Measurements from ENCODE around the gene MBNL3.

The MBNL3 gene

DNA sequence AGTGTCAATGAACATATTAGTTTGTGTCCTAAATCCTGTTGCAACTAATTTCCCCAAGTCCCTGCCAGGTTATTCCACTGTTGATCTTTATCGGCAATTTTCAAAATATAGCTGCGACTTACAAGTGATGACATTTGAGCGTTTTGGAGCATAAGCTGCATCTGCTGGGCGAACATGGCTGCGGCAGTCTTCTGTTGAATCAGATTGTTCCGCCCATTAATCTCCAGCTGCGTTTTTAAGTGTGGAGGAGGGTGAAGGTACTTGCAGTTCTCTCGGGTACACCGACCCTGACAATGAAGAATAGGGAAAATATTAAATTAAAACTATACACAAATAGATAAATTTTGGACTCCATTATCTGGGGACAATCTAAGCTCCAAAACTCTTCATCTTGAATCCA lies 82.7 kb downstream of the MBNL3 start:
- no peaks in the 10 kb centered on the region for H3K27me3 ChIP-seq (replicated peaks)
- H3K27ac ChIP-seq = no peak overlapping the region
- TF ChIP-seq, protein P1, sequence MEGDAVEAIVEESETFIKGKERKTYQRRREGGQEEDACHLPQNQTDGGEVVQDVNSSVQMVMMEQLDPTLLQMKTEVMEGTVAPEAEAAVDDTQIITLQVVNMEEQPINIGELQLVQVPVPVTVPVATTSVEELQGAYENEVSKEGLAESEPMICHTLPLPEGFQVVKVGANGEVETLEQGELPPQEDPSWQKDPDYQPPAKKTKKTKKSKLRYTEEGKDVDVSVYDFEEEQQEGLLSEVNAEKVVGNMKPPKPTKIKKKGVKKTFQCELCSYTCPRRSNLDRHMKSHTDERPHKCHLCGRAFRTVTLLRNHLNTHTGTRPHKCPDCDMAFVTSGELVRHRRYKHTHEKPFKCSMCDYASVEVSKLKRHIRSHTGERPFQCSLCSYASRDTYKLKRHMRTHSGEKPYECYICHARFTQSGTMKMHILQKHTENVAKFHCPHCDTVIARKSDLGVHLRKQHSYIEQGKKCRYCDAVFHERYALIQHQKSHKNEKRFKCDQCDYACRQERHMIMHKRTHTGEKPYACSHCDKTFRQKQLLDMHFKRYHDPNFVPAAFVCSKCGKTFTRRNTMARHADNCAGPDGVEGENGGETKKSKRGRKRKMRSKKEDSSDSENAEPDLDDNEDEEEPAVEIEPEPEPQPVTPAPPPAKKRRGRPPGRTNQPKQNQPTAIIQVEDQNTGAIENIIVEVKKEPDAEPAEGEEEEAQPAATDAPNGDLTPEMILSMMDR (IDR thresholded peaks at IDR 0.05; ENCODE audit: low read depth, low read length, missing control alignments) = no peak
- H3K4me3 ChIP-seq (ENCODE audit: low read depth, low read length) = no peak overlapping the region
- no peak for DNase-seq
- H3K36me3 ChIP-seq (replicated peaks) = no peaks in the 10 kb centered on the region
- in situ Hi-C loops (cut with HindIII; ENCODE audit: low pct_ligation_motif_present, low sequenced_read_pairs) = no loop called here

DNA sequence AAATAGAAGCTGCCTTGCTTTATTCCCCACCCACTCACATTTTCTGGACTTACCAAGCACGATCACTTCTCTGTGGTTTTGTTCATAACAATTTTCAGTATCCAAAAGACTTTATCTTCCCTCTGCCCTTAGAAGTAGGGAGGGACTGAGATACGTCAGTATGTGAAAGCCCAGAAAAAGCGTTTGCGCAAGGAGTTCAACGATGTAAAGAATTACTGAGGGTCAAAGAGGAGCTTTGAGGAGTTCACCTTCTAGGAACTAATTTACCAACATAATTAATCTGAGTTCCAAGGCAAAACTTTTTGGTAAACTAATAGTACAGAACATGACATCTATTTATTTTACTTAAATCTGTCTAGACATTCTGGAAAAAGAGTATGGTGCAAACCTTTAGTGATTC lies 84.6 kb downstream of the MBNL3 start:
- Histone ChIP-seq H3K36me3 (replicated peaks) (no peaks in the 10 kb centered on the region), H3K27ac (no peak overlapping the region), H3K4me3 (ENCODE audit: low read depth, low read length) (no peak overlapping the region), H3K27me3 (replicated peaks) (no peaks in the 10 kb centered on the region)
- DNase-seq = no peak
- in situ Hi-C loops (cut with HindIII; ENCODE audit: low pct_ligation_motif_present, low sequenced_read_pairs) = no loop called here
- TF ChIP-seq, protein P1 (IDR thresholded peaks at IDR 0.05; ENCODE audit: low read depth, low read length, missing control alignments) = no peak

DNA sequence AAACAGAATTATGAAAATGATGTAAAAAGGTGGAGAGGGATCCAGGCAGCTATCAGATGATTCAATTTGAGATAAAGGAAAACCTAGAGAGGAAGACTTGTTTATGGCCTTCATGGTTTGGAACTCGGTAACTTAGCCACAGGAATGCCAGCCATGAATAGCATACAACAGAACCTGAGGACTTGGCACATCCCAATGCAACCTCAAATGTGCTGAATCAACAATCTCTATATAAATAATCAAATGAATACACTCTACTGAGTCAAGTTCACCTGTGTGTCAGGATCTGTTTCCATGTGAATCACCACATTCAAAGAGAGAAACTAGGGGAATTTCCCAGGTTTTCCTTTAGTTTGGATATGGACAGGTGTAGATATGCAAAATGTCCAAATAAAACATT lies 86.9 kb downstream of the MBNL3 start:
- H3K36me3 ChIP-seq (replicated peaks) = no peaks in the 10 kb centered on the region
- no peak overlapping the region for H3K27ac ChIP-seq
- in situ Hi-C loops (cut with HindIII; ENCODE audit: low pct_ligation_motif_present, low sequenced_read_pairs) = no loop called here
- H3K27me3 ChIP-seq (replicated peaks) = no peaks in the 10 kb centered on the region
- DNase-seq = no peak
- TF ChIP-seq, protein P1 (IDR thresholded peaks at IDR 0.05; ENCODE audit: low read depth, low read length, missing control alignments) = no peak
- H3K4me3 ChIP-seq (ENCODE audit: low read depth, low read length) = no peak overlapping the region

DNA sequence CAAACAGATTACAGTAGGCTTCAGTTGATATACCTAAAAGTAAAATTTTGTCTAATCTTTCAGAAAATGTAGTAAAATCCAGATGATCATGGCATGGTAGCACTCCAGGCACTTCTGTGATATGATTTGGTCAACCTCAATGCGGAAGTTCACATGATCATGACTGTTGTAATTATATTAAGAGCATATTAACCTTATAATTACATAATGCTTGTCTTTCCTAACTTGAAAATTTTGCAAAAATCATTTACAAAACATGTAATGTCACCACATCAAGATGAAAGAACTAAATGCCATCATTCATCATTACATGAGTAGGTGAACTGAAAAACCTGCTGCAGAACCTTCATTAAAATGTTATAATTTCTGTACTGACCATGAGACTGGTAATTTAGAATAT lies 88.1 kb downstream of the MBNL3 start:
- no peak for DNase-seq
- Histone ChIP-seq H3K27me3 (replicated peaks) (no peaks in the 10 kb centered on the region), H3K36me3 (replicated peaks) (no peaks in the 10 kb centered on the region), H3K27ac (no peak overlapping the region), H3K4me3 (ENCODE audit: low read depth, low read length) (no peak overlapping the region)
- in situ Hi-C loops (cut with HindIII; ENCODE audit: low pct_ligation_motif_present, low sequenced_read_pairs) = no loop called here
- TF ChIP-seq, protein P1 (IDR thresholded peaks at IDR 0.05; ENCODE audit: low read depth, low read length, missing control alignments) = no peak

DNA sequence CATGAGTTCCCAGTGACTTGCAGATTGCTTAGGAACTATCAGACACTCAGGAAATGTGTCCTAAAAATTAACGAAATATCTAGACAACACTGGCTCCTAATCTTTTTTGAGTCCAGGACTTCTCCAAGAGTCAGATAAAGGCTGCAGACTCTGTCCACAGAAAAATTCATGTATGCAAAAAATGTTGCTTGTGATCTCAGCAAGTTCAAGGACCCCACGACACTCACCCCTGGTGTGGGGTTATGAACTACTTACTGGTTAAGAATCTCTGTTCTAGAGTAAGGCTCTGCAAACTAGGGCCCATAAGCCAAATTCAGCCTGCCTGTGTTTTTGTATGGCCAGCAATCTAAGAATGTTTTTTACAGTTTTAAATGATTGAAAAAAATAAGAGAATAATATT lies 93.2 kb downstream of the MBNL3 start:
- no peak overlapping the region for H3K4me3 ChIP-seq (ENCODE audit: low read depth, low read length)

DNA sequence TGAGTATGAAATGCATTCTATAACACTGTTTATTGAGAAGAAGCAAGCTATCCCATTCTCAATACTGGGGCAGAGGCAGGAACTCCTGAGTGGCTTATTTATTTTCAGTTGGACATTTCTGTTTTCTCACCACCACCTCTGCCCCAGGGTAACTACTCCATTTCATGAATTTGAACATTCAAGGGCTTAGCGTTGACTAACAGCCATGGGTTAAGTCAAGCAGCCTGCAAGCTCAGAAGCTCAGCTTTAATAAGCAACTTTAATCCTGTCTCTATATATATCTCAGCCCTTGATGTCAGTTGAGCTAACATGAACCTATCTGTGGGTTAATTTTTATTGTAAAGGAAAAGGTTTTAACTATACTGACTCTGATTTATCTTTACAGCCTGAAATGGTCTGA lies 93.8 kb downstream of the MBNL3 start:
- Histone ChIP-seq H3K27me3 (replicated peaks) (no peaks in the 10 kb centered on the region), H3K27ac (no peak overlapping the region), H3K4me3 (ENCODE audit: low read depth, low read length) (no peak overlapping the region), H3K36me3 (replicated peaks) (no peaks in the 10 kb centered on the region)
- no peak for DNase-seq
- TF ChIP-seq, protein P1 (IDR thresholded peaks at IDR 0.05; ENCODE audit: low read depth, low read length, missing control alignments) = no peak
- in situ Hi-C loops (cut with HindIII; ENCODE audit: low pct_ligation_motif_present, low sequenced_read_pairs) = no loop called here

More for the DNA sequence above, 93.2 kb downstream of the MBNL3 start:
- in situ Hi-C loops (cut with HindIII; ENCODE audit: low pct_ligation_motif_present, low sequenced_read_pairs) = no loop called here
- TF ChIP-seq, protein P1 (IDR thresholded peaks at IDR 0.05; ENCODE audit: low read depth, low read length, missing control alignments) = no peak
- Histone ChIP-seq H3K27me3 (replicated peaks) (no peaks in the 10 kb centered on the region), H3K36me3 (replicated peaks) (no peaks in the 10 kb centered on the region), H3K27ac (no peak overlapping the region)
- no peak for DNase-seq

Data from brain microvascular endothelial cell (primary cell).